Measurements from ENCODE around the gene SYMPK. TPM values are rescaled to one million over a fixed set of nuclear protein-coding genes. Genes with fewer than 3 reads are reported as not detected.
"Not testable (repeated sequence)": the region's sequence is repeated elsewhere in the genome, so short reads cannot be mapped to it uniquely, and the experiment has no call there.

Gene SYMPK
- total RNA-seq, 8 experiments from 2014 or later, result 22.2 to 87.8 (median 39.2) TPM

- peak in 5 of 8 experiments; percentile 1 to 18 (median 6) for ATAC-seq (replicated peaks in 6 of 8)
- H3K27ac ChIP-seq, result peak within 1 kb of the TSS; percentile 69 to 89
Measured at GRCh38 chr19:45814851-45815480, 48.0 kb downstream of the SYMPK start, which contains the start of gene RSPH6A. Gene RSPH6A, minus strand, starts transcription at chr19:45815308. Its CDS starts 132 bp downstream, at chr19:45815176.

GRCh38 chr19:45814166-45814780, 48.7 kb downstream of the SYMPK start:
- WGBS, 10 experiments, result 80 to 100% (median 87%) methylated on average over 1 to 5 of the region's 12 CpGs; no CpG with 5 or more reads in 4 of the 10 experiments
- in situ Hi-C loops (cut with MboI; ENCODE audit: low pct_unique_long_range_greater_than_20kb in 2 of 9, low sequenced_read_pairs in 9 of 9, unreplicated experiment in 9 of 9), result no loop called here
- ATAC-seq (replicated peaks in 6 of 8), result no peak
- Histone ChIP-seq H3K4me3 (peak overlapping the region in 1 of 5 donors; percentile 57), H3K27ac (no peak overlapping the region), H3K4me1 (replicated peaks in 1 of 2) (peaks cover 18 to 25% of the 10 kb centered on the region in 2 donors)

More at GRCh38 chr19:45814851-45815480, 48.0 kb downstream of the SYMPK start, which contains the start of gene RSPH6A:
- Histone ChIP-seq H3K4me3 (peak within 1 kb of the TSS; percentile 26 to 57 (median 36)), H3K4me1 (replicated peaks in 1 of 2) (peaks cover 18 to 25% of the 10 kb centered on the region in 2 donors)
- in situ Hi-C loops (cut with MboI; ENCODE audit: low pct_unique_long_range_greater_than_20kb in 2 of 9, low sequenced_read_pairs in 9 of 9, unreplicated experiment in 9 of 9), result no loop called here
- WGBS, 10 experiments, result 35% methylated on average over 5 of the region's 40 CpGs; no CpG with 5 or more reads in 9 of the 10 experiments

- in situ Hi-C loops (cut with MboI; ENCODE audit: low pct_unique_long_range_greater_than_20kb in 2 of 9, low sequenced_read_pairs in 9 of 9, unreplicated experiment in 9 of 9), result no loop called here
- no peak for ATAC-seq (replicated peaks in 6 of 8)
- no peak overlapping the region for H3K27ac ChIP-seq
- no peak overlapping the region for H3K4me3 ChIP-seq
- WGBS, 10 experiments, result 74 to 100% (median 85%) methylated on average over 1 to 6 of the region's 6 CpGs; no CpG with 5 or more reads in 1 of the 10 experiments
- H3K4me1 ChIP-seq (replicated peaks in 1 of 2), result peaks cover 10 to 15% of the 10 kb centered on the region in 2 donors
Measured at GRCh38 chr19:45812297-45812696, 50.6 kb downstream of the SYMPK start.

GRCh38 chr19:45809643-45810159, 53.2 kb downstream of the SYMPK start:
- peak; percentile 18 to 61 (median 32) for ATAC-seq (replicated peaks in 6 of 8)
- in situ Hi-C loops (cut with MboI; ENCODE audit: low pct_unique_long_range_greater_than_20kb in 2 of 9, low sequenced_read_pairs in 9 of 9, unreplicated experiment in 9 of 9), result no loop called here
- no peak overlapping the region for H3K27ac ChIP-seq

GRCh38 chr19:45805719-45806118, 57.2 kb downstream of the SYMPK start:
- no peak overlapping the region for H3K27ac ChIP-seq
- no peaks in the 10 kb centered on the region for H3K4me1 ChIP-seq (replicated peaks in 1 of 2)
- no peak for ATAC-seq (replicated peaks in 6 of 8)
- in situ Hi-C loops (cut with MboI; ENCODE audit: low pct_unique_long_range_greater_than_20kb in 2 of 9, low sequenced_read_pairs in 9 of 9, unreplicated experiment in 9 of 9), result no loop called here
- H3K4me3 ChIP-seq, result no peak overlapping the region

More at GRCh38 chr19:45809643-45810159, 53.2 kb downstream of the SYMPK start:
- Histone ChIP-seq H3K4me1 (replicated peaks in 1 of 2) (peaks cover 0 to 2% of the 10 kb centered on the region in 2 donors), H3K4me3 (no peak overlapping the region)
- WGBS, 10 experiments, result 0 to 86% (median 64%) methylated on average over 1 to 7 of the region's 7 CpGs; no CpG with 5 or more reads in 3 of the 10 experiments

GRCh38 chr19:45804959-45805230, 58.1 kb downstream of the SYMPK start:
- WGBS, 10 experiments, result 60 to 95% (median 89%) methylated on average over 1 to 6 of the region's 8 CpGs; no CpG with 5 or more reads in 2 of the 10 experiments
- in situ Hi-C loops (cut with MboI; ENCODE audit: low pct_unique_long_range_greater_than_20kb in 2 of 9, low sequenced_read_pairs in 9 of 9, unreplicated experiment in 9 of 9), result no loop called here
- no peak for ATAC-seq (replicated peaks in 6 of 8)
- Histone ChIP-seq H3K4me3 (no peak overlapping the region), H3K27ac (no peak overlapping the region), H3K4me1 (replicated peaks in 1 of 2) (no peaks in the 10 kb centered on the region)

GRCh38 chr19:45804140-45804958, 58.6 kb downstream of the SYMPK start:
- in situ Hi-C loops (cut with MboI; ENCODE audit: low pct_unique_long_range_greater_than_20kb in 2 of 9, low sequenced_read_pairs in 9 of 9, unreplicated experiment in 9 of 9), result no loop called here
- no peak for ATAC-seq (replicated peaks in 6 of 8)
- no peaks in the 10 kb centered on the region for H3K4me1 ChIP-seq (replicated peaks in 1 of 2)
- no peak overlapping the region for H3K27ac ChIP-seq
- no peak overlapping the region for H3K4me3 ChIP-seq
- WGBS, 10 experiments, result 64 to 97% (median 90%) methylated on average over 4 to 27 of the region's 57 CpGs

- Histone ChIP-seq H3K4me1 (replicated peaks in 1 of 2) (peaks cover 2% of the 10 kb centered on the region in 2 donors), H3K27ac (no peak overlapping the region), H3K4me3 (no peak overlapping the region)
- in situ Hi-C loops (cut with MboI; ENCODE audit: low pct_unique_long_range_greater_than_20kb in 2 of 9, low sequenced_read_pairs in 9 of 9, unreplicated experiment in 9 of 9), result no loop called here
- WGBS, 10 experiments, result 80 to 100% (median 90%) methylated on average over 1 to 3 of the region's 7 CpGs; no CpG with 5 or more reads in 6 of the 10 experiments
- no peak for ATAC-seq (replicated peaks in 6 of 8)
Measured at GRCh38 chr19:45801603-45802175, 61.3 kb downstream of the SYMPK start.

GRCh38 chr19:45800070-45800553, 62.8 kb downstream of the SYMPK start:
- ATAC-seq (replicated peaks in 6 of 8), result peak in 5 of 8 experiments; percentile 4 to 27 (median 8)
- 0 to 83% (median 54%) methylated on average over 1 to 2 of the region's 8 CpGs; no CpG with 5 or more reads in 6 of the 10 experiments for WGBS, 10 experiments
- Histone ChIP-seq H3K4me1 (replicated peaks in 1 of 2) (peaks cover 2% of the 10 kb centered on the region in 2 donors), H3K4me3 (no peak overlapping the region), H3K27ac (no peak overlapping the region)
- in situ Hi-C loops (cut with MboI; ENCODE audit: low pct_unique_long_range_greater_than_20kb in 2 of 9, low sequenced_read_pairs in 9 of 9, unreplicated experiment in 9 of 9), result no loop called here

GRCh38 chr19:45799541-45799940, 63.4 kb downstream of the SYMPK start:
- in situ Hi-C loops (cut with MboI; ENCODE audit: low pct_unique_long_range_greater_than_20kb in 2 of 9, low sequenced_read_pairs in 9 of 9, unreplicated experiment in 9 of 9); ATAC-seq (replicated peaks in 6 of 8); H3K4me3 ChIP-seq; H3K4me1 ChIP-seq (replicated peaks in 1 of 2); H3K27ac ChIP-seq: not testable (repeated sequence)
- 57 to 96% (median 82%) methylated on average over 1 to 4 of the region's 5 CpGs; no CpG with 5 or more reads in 6 of the 10 experiments for WGBS, 10 experiments

GRCh38 chr19:45798995-45799517, 63.9 kb downstream of the SYMPK start:
- 0 to 40% (median 33%) methylated on average over 1 to 3 of the region's 10 CpGs; no CpG with 5 or more reads in 4 of the 10 experiments for WGBS, 10 experiments
- no peak overlapping the region for H3K4me3 ChIP-seq
- in situ Hi-C loops (cut with MboI; ENCODE audit: low pct_unique_long_range_greater_than_20kb in 2 of 9, low sequenced_read_pairs in 9 of 9, unreplicated experiment in 9 of 9), result no loop called here
- peak; percentile 75 to 94 (median 84) for ATAC-seq (replicated peaks in 6 of 8)
- no peak overlapping the region for H3K27ac ChIP-seq
- H3K4me1 ChIP-seq (replicated peaks in 1 of 2), result peaks cover 2% of the 10 kb centered on the region in 2 donors

- no peak for ATAC-seq (replicated peaks in 6 of 8)
- in situ Hi-C loops (cut with MboI; ENCODE audit: low pct_unique_long_range_greater_than_20kb in 2 of 9, low sequenced_read_pairs in 9 of 9, unreplicated experiment in 9 of 9), result no loop called here
- Histone ChIP-seq H3K27ac (no peak overlapping the region), H3K4me3 (no peak overlapping the region), H3K4me1 (replicated peaks in 1 of 2) (peaks cover 12 to 19% of the 10 kb centered on the region in 2 donors)
- 60 to 86% (median 67%) methylated on average over 1 of the region's 2 CpGs; no CpG with 5 or more reads in 7 of the 10 experiments for WGBS, 10 experiments
Measured at GRCh38 chr19:45794627-45795026, 68.3 kb downstream of the SYMPK start.
